ENCODE results near the gene SH3RF3. TPM values are rescaled to one million over a fixed set of nuclear protein-coding genes. Genes with fewer than 3 reads are reported as not detected.

The SH3RF3 gene
- total RNA-seq, 1 donor from 2014 or later: 7.3 TPM

DNA sequence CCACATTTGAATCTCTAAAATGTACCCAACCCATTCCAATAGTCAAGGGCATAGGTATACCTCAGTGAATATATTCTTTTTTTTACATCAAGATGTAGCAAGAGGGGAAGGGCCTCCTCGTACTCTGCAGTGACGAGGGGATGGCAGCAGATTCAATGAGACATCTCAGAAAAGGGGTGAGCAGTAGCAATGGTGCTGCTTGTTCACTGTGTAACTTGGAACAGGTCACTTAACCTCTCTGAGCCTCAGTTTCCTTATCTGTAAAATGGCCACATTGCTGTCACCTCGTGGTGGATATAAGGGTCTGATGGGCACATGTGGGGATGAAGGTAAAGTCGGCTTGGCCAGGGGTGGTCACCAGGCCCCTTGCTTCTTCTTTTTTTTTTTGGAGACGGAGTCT is 263.1 kb downstream of the SH3RF3 start:
- TF ChIP-seq EZH2 (IDR thresholded peaks at IDR 0.05; ENCODE audit: insufficient read depth, low read length): no peak
- TF ChIP-seq, protein P1, sequence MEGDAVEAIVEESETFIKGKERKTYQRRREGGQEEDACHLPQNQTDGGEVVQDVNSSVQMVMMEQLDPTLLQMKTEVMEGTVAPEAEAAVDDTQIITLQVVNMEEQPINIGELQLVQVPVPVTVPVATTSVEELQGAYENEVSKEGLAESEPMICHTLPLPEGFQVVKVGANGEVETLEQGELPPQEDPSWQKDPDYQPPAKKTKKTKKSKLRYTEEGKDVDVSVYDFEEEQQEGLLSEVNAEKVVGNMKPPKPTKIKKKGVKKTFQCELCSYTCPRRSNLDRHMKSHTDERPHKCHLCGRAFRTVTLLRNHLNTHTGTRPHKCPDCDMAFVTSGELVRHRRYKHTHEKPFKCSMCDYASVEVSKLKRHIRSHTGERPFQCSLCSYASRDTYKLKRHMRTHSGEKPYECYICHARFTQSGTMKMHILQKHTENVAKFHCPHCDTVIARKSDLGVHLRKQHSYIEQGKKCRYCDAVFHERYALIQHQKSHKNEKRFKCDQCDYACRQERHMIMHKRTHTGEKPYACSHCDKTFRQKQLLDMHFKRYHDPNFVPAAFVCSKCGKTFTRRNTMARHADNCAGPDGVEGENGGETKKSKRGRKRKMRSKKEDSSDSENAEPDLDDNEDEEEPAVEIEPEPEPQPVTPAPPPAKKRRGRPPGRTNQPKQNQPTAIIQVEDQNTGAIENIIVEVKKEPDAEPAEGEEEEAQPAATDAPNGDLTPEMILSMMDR (IDR thresholded peaks at IDR 0.05; ENCODE audit: insufficient read depth, low read depth, low read length): no peak
- no peak for FAIRE-seq
- Mint-ChIP-seq H3K4me3 (ENCODE audit: unreplicated experiment) (no peak overlapping the region), H3K27ac (ENCODE audit: unreplicated experiment) (no peak overlapping the region), H3K27me3 (ENCODE audit: low read depth, unreplicated experiment) (peaks cover 51% of the 10 kb centered on the region), H3K9me3 (ENCODE audit: unreplicated experiment) (no peaks in the 10 kb centered on the region), H3K36me3 (ENCODE audit: low read depth, unreplicated experiment) (peaks cover 20% of the 10 kb centered on the region), H3K4me1 (ENCODE audit: low read depth, unreplicated experiment) (no peaks in the 10 kb centered on the region)
- no peaks in the 10 kb centered on the region for H3K36me3 ChIP-seq (ENCODE audit: insufficient read depth, low read length)
- no peak overlapping the region for H3K4me3 ChIP-seq (ENCODE audit: insufficient read depth, low read depth, low read length)
- H3K4me2 ChIP-seq (ENCODE audit: low read length): no peak overlapping the region
- no peaks in the 10 kb centered on the region for H3K9me3 ChIP-seq (ENCODE audit: insufficient read depth, low read depth, low read length)
- no peak overlapping the region for H3K27ac ChIP-seq (ENCODE audit: low read depth, low read length)
- H2AFZ ChIP-seq (ENCODE audit: low read depth, low read length): no peak overlapping the region
- no peaks in the 10 kb centered on the region for H3K4me1 ChIP-seq (ENCODE audit: insufficient read depth, low read length)
- peaks cover 4% of the 10 kb centered on the region for H4K20me1 ChIP-seq (ENCODE audit: insufficient read depth, low read length)
- H3K27me3 ChIP-seq (ENCODE audit: insufficient read depth, low read length): peaks cover 2% of the 10 kb centered on the region
- no peak overlapping the region for H3K9ac ChIP-seq (ENCODE audit: low read length)
- no peaks in the 10 kb centered on the region for H3K79me2 ChIP-seq (ENCODE audit: insufficient read depth, low read length)
- DNase-seq (ENCODE audit: low read depth): no peak

DNA sequence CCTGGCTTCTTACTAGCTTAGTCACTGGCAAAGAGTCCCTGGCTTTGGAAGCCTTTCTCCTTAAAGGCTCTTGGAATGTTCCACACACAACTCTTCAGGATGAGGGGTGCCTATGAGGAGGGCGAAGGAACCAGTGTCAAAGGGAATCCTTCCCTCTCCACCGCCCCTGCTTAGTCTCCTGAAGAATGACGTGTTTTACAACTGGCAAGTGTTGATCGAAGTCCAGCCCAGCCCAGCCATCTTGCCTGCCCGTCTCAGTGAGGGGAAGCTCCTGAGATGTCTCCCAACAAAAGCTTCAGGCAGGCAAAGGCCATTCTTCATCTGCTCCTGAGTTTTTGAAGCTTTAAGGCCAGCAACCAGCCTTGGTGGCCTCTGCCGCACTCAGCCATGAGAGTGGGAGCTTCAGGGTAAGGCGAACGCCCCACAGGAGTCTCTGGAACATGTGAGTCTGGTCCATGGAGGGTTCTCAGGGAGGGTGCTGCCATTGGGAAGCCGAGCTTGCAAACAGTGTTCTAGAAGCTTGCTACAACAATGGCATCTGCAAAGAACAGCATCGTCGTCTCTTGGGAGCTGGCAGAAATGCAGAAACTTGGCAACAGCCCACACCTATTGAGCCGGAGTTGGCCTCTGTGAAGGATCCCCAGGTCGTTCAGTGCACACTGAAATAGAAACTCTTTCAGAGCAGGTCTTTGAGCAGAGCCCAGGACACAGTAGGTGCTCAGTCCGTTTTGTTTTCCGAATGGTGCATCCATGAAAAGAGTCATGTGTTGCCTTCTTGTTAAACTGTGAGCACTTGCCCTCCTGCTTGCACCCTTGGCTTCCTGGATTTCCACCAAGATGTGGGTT is 264.0 kb downstream of the SH3RF3 start:
- no peak overlapping the region for H3K4me3 Mint-ChIP-seq (ENCODE audit: unreplicated experiment)
- Histone ChIP-seq H3K27ac (ENCODE audit: low read depth, low read length) (no peak overlapping the region), H3K4me1 (ENCODE audit: insufficient read depth, low read length) (no peaks in the 10 kb centered on the region), H3K27me3 (ENCODE audit: insufficient read depth, low read length) (peaks cover 2% of the 10 kb centered on the region), H3K4me2 (ENCODE audit: low read length) (no peak overlapping the region), H2AFZ (ENCODE audit: low read depth, low read length) (no peak overlapping the region), H3K36me3 (ENCODE audit: insufficient read depth, low read length) (no peaks in the 10 kb centered on the region), H3K9ac (ENCODE audit: low read length) (no peak overlapping the region), H3K4me3 (ENCODE audit: insufficient read depth, low read depth, low read length) (no peak overlapping the region), H3K79me2 (ENCODE audit: insufficient read depth, low read length) (no peaks in the 10 kb centered on the region), H4K20me1 (ENCODE audit: insufficient read depth, low read length) (peaks cover 4% of the 10 kb centered on the region), H3K9me3 (ENCODE audit: insufficient read depth, low read depth, low read length) (no peaks in the 10 kb centered on the region)
- H3K4me1 Mint-ChIP-seq (ENCODE audit: low read depth, unreplicated experiment): peaks cover 5% of the 10 kb centered on the region
- H3K27me3 Mint-ChIP-seq (ENCODE audit: low read depth, unreplicated experiment): peaks cover 50% of the 10 kb centered on the region
- FAIRE-seq (no peak), DNase-seq (ENCODE audit: low read depth) (no peak)
- H3K9me3 Mint-ChIP-seq (ENCODE audit: unreplicated experiment): peaks cover 3% of the 10 kb centered on the region
- TF ChIP-seq, protein P1 (IDR thresholded peaks at IDR 0.05; ENCODE audit: insufficient read depth, low read depth, low read length): no peak
- no peak for TF ChIP-seq EZH2 (IDR thresholded peaks at IDR 0.05; ENCODE audit: insufficient read depth, low read length)
- H3K36me3 Mint-ChIP-seq (ENCODE audit: low read depth, unreplicated experiment): peaks cover 21% of the 10 kb centered on the region
- no peak overlapping the region for H3K27ac Mint-ChIP-seq (ENCODE audit: unreplicated experiment)

DNA sequence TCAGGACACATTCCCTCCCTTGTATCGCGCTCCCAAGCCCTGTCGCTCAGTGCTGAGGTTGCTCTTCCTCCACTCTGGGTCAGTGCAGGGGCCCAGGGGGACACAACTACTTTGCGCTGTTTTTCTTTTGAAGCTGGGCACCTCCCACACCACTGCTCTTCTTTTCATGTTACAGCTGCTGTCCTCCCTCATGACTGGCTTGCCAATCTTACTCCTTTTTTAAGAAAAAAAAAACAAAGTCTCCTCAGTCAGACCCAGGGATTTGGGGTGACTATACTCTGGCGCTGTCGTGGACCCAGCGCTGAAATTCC is 264.6 kb downstream of the SH3RF3 start:
- no peaks in the 10 kb centered on the region for H3K36me3 ChIP-seq (ENCODE audit: insufficient read depth, low read length)
- H3K4me1 Mint-ChIP-seq (ENCODE audit: low read depth, unreplicated experiment): peaks cover 10% of the 10 kb centered on the region
- H3K9ac ChIP-seq (ENCODE audit: low read length): no peak overlapping the region
- H3K27ac ChIP-seq (ENCODE audit: low read depth, low read length): no peak overlapping the region
- no peak overlapping the region for H3K4me3 Mint-ChIP-seq (ENCODE audit: unreplicated experiment)
- peaks cover 26% of the 10 kb centered on the region for H3K36me3 Mint-ChIP-seq (ENCODE audit: low read depth, unreplicated experiment)
- H3K27ac Mint-ChIP-seq (ENCODE audit: unreplicated experiment): no peak overlapping the region
- H3K4me1 ChIP-seq (ENCODE audit: insufficient read depth, low read length): no peaks in the 10 kb centered on the region
- peaks cover 2% of the 10 kb centered on the region for H3K27me3 ChIP-seq (ENCODE audit: insufficient read depth, low read length)
- FAIRE-seq (no peak), DNase-seq (ENCODE audit: low read depth) (no peak)
- no peak overlapping the region for H3K4me2 ChIP-seq (ENCODE audit: low read length)
- peaks cover 47% of the 10 kb centered on the region for H3K27me3 Mint-ChIP-seq (ENCODE audit: low read depth, unreplicated experiment)
- H3K4me3 ChIP-seq (ENCODE audit: insufficient read depth, low read depth, low read length): no peak overlapping the region
- H3K9me3 ChIP-seq (ENCODE audit: insufficient read depth, low read depth, low read length): no peaks in the 10 kb centered on the region
- peaks cover 4% of the 10 kb centered on the region for H4K20me1 ChIP-seq (ENCODE audit: insufficient read depth, low read length)
- no peaks in the 10 kb centered on the region for H3K79me2 ChIP-seq (ENCODE audit: insufficient read depth, low read length)
- TF ChIP-seq EZH2 (IDR thresholded peaks at IDR 0.05; ENCODE audit: insufficient read depth, low read length): no peak
- TF ChIP-seq, protein P1 (IDR thresholded peaks at IDR 0.05; ENCODE audit: insufficient read depth, low read depth, low read length): no peak
- H3K9me3 Mint-ChIP-seq (ENCODE audit: unreplicated experiment): peaks cover 3% of the 10 kb centered on the region
- H2AFZ ChIP-seq (ENCODE audit: low read depth, low read length): no peak overlapping the region
